ENCODE results near the gene TMCO2. TPM values are rescaled to one million over a fixed set of nuclear protein-coding genes. Genes with fewer than 3 reads are reported as not detected.

The TMCO2 gene
- total and polyA plus RNA-seq, 8 donors, result not detected

DNA sequence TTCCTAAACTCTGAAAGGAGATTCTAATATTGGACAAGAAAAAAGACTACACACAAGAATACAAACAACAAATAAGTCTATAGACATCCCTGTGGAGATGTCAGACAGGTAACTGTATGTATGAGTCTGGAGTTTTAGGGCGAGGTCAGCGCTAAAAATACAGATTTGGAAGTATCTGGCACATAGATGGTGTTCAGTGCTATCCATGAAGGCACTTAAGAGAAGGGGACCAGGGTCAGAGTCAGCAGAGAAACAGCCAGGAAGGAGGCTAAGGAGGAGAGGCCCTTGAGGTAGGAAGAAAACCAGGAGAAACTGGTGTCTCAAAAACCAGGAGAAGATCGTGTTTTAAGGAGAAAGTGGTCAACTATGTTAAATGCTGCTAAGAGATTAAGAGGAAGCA, 28.4 kb downstream of the TMCO2 start:
- H3K9me3 ChIP-seq, result no peaks in the 10 kb centered on the region
- TF ChIP-seq POLR2A (IDR thresholded peaks at IDR 0.05) (no peak), POLR2AphosphoS5 (IDR thresholded peaks at IDR 0.05) (no peak), EP300 (IDR thresholded peaks at IDR 0.05) (no peak)
- TF ChIP-seq, protein P1, sequence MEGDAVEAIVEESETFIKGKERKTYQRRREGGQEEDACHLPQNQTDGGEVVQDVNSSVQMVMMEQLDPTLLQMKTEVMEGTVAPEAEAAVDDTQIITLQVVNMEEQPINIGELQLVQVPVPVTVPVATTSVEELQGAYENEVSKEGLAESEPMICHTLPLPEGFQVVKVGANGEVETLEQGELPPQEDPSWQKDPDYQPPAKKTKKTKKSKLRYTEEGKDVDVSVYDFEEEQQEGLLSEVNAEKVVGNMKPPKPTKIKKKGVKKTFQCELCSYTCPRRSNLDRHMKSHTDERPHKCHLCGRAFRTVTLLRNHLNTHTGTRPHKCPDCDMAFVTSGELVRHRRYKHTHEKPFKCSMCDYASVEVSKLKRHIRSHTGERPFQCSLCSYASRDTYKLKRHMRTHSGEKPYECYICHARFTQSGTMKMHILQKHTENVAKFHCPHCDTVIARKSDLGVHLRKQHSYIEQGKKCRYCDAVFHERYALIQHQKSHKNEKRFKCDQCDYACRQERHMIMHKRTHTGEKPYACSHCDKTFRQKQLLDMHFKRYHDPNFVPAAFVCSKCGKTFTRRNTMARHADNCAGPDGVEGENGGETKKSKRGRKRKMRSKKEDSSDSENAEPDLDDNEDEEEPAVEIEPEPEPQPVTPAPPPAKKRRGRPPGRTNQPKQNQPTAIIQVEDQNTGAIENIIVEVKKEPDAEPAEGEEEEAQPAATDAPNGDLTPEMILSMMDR (IDR thresholded peaks at IDR 0.05), result no peak
- intact Hi-C loops (cut with DNase I; ENCODE audit: low total_unique reads), result no loop called here
- no peak overlapping the region for H3K27ac ChIP-seq
- no peaks in the 10 kb centered on the region for H3K4me1 ChIP-seq
- peaks cover 8 to 92% (median 87%) of the 10 kb centered on the region in 4 donors for H3K36me3 ChIP-seq
- no peak overlapping the region for H3K4me3 ChIP-seq
- no peak for DNase-seq
- 93 to 98% (median 97%) methylated on average over 3 of the region's 3 CpGs for WGBS, 5 donors
- no peaks in the 10 kb centered on the region for H3K27me3 ChIP-seq

GRCh38 chr1:40281853-40282252, 34.1 kb downstream of the TMCO2 start:
- TF ChIP-seq EP300 (IDR thresholded peaks at IDR 0.05), result no peak
- TF ChIP-seq POLR2AphosphoS5 (IDR thresholded peaks at IDR 0.05), result no peak
- no peak for TF ChIP-seq POLR2A (IDR thresholded peaks at IDR 0.05)
- TF ChIP-seq, protein P1 (IDR thresholded peaks at IDR 0.05), result no peak
- intact Hi-C loops (cut with DNase I; ENCODE audit: low total_unique reads), result no loop called here
- H3K4me1 ChIP-seq, result peaks cover 0 to 6% (median 0%) of the 10 kb centered on the region in 4 donors
- peaks cover 26 to 91% (median 84%) of the 10 kb centered on the region in 4 donors for H3K36me3 ChIP-seq
- no peak overlapping the region for H3K4me3 ChIP-seq
- H3K27me3 ChIP-seq, result no peaks in the 10 kb centered on the region
- no peak overlapping the region for H3K27ac ChIP-seq
- no peak for DNase-seq
- 31 to 62% (median 40%) methylated on average over 2 of the region's 2 CpGs for WGBS, 5 donors
- H3K9me3 ChIP-seq, result no peaks in the 10 kb centered on the region

GRCh38 chr1:40291293-40291692, 43.6 kb downstream of the TMCO2 start:
- Histone ChIP-seq H3K4me3 (no peak overlapping the region), H3K9me3 (no peaks in the 10 kb centered on the region), H3K27ac (no peak overlapping the region), H3K27me3 (no peaks in the 10 kb centered on the region), H3K4me1 (no peaks in the 10 kb centered on the region), H3K36me3 (peaks cover 40 to 88% (median 86%) of the 10 kb centered on the region in 4 donors)
- no peak for TF ChIP-seq EP300 (IDR thresholded peaks at IDR 0.05)
- no peak for TF ChIP-seq POLR2AphosphoS5 (IDR thresholded peaks at IDR 0.05)
- no peak for TF ChIP-seq POLR2A (IDR thresholded peaks at IDR 0.05)
- TF ChIP-seq, protein P1 (IDR thresholded peaks at IDR 0.05), result no peak
- intact Hi-C loops (cut with DNase I; ENCODE audit: low total_unique reads), result no loop called here
- WGBS, 5 donors, result 79 to 96% (median 88%) methylated on average over 2 of the region's 2 CpGs
- DNase-seq, result no peak

DNA sequence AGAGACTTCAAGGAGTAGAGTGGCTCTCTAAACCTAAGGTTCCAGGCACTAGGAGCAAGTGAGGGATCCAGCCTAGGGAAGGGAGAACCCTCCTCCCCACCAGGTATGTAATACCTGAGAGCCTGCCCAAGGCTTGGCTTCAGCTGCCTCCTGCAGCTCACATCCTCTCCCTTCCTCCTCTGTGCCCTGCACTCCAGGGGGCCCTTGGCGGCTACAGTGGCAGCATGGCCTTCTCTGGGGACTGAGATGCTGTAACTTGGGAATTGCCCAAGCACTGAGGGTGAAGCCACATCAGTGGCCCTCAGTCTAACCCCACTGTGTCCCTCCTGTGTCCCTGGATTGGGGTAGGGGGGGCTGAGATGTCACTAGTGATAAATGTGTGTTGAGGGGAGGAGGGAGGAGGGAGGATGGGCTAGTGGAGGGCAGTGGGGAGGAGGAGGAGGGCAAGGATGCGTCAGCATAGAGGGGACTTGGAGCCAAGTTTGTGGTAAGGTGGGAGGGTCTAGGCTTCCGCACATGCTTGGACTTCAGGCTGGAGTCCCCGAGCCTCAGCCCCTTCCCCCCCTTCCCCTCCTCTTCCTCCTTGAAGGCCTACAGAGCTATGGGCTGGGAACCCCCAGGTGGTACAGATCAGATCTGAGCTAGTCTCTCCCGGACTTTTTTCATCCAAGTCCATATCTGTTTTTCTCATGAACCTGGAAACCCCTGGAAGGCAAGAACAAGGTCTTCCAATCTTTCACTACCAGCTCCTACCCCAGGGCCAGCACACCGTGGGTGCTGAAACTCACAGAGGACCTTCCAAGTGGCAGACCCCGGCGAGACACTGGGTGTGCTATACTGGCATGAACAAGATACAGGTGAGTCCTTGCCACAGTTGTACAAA, 51.9 kb downstream of the TMCO2 start:
- DNase-seq, result no peak
- intact Hi-C loops (cut with DNase I; ENCODE audit: low total_unique reads), result no loop called here
- H3K9me3 ChIP-seq, result no peaks in the 10 kb centered on the region
- H3K4me1 ChIP-seq, result no peaks in the 10 kb centered on the region
- H3K4me3 ChIP-seq, result no peak overlapping the region
- 54 to 67% (median 65%) methylated on average over 7 to 8 of the region's 8 CpGs for WGBS, 5 donors
- H3K27ac ChIP-seq, result no peak overlapping the region
- TF ChIP-seq, protein P1 (IDR thresholded peaks at IDR 0.05), result no peak
- H3K36me3 ChIP-seq, result peaks cover 0 to 15% (median 10%) of the 10 kb centered on the region in 4 donors
- peaks cover 0 to 16% (median 0%) of the 10 kb centered on the region in 3 donors for H3K27me3 ChIP-seq

All from stomach (tissue), 9 donors.